ENCODE results near the gene HRG.
"Not testable (repeated sequence)": the region's sequence is repeated elsewhere in the genome, so short reads cannot be mapped to it uniquely, and the experiment has no call there.

The HRG gene

DNA sequence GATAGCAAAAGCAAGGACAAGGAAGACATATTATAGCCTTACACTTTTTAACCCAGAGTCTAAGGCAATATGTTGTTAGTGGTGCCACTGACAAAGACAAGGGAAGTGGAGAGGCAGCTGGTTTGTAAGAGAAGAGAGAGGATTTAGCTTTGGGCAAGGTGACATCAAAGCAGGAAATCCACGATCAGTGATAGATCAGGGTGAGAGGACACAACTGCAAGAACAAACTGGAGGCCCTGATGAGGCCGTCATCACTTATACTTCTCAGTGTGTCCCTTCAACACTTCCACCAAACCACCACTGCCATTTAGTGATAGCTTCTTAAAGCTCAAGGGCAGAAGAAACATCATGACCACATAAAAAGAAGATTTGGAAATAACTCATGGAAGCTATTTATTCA lies 20.7 kb downstream of the HRG start:
- H3K4me3 Mint-ChIP-seq; H3K27ac Mint-ChIP-seq; H3K4me1 Mint-ChIP-seq (ENCODE audit: low read depth); H3K36me3 Mint-ChIP-seq (ENCODE audit: low read depth): not testable (repeated sequence)
- peaks cover 57% of the 10 kb centered on the region for H3K27me3 Mint-ChIP-seq
- H3K9me3 Mint-ChIP-seq: peaks cover 16% of the 10 kb centered on the region

DNA sequence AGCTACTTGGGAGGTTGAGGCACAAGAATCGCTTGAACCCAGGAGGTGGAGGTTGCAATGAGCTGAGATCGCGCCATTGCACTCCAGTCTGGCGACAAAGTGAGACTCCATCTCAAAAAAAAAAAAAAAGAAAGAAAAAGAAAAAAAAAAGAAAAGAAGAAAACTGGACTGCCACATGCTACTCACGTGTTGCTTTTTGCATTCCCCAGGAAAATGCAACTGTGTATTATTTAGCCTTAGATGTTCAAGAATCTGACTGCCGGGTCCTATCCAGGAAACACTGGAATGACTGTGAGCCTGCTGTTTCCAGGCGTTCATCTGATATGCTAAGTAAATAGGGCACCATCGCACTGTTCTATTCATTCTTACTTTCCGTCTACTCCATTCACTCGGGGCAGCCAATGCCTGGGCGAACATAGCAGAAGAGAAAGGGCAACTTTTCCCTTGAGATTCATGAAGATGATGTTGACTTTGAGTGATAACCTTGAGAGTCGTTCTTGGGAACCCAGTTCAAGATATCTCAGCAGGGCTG lies 21.4 kb downstream of the HRG start:
- H3K36me3 Mint-ChIP-seq (ENCODE audit: low read depth): peaks cover 6% of the 10 kb centered on the region
- H3K27ac Mint-ChIP-seq: no peak overlapping the region
- H3K4me1 Mint-ChIP-seq (ENCODE audit: low read depth): no peaks in the 10 kb centered on the region
- peaks cover 59% of the 10 kb centered on the region for H3K27me3 Mint-ChIP-seq
- peaks cover 16% of the 10 kb centered on the region for H3K9me3 Mint-ChIP-seq
- no peak overlapping the region for H3K4me3 Mint-ChIP-seq

DNA sequence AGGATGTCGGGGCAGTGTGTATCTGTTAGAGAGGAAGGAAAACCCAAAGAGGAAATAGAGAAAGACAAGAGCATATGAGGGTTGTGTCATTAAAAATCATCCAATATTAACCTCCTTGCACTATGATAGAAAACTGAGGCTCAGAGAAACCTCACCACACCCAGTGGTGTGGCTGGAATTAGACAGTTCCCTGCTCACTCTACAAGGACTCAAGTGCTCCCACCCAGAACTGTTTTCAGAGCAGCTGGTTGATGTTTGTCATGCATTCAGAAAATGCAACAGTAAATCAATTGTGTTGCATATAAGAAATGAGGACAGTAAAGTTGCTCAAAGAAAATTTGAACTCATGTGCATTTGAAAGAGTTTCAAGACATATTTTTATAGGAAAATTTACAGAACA lies 24.5 kb downstream of the HRG start:
- Mint-ChIP-seq H3K27me3 (peaks cover 45% of the 10 kb centered on the region), H3K9me3 (peaks cover 11% of the 10 kb centered on the region)
- H3K36me3 Mint-ChIP-seq (ENCODE audit: low read depth); H3K27ac Mint-ChIP-seq; H3K4me3 Mint-ChIP-seq; H3K4me1 Mint-ChIP-seq (ENCODE audit: low read depth): not testable (repeated sequence)

DNA sequence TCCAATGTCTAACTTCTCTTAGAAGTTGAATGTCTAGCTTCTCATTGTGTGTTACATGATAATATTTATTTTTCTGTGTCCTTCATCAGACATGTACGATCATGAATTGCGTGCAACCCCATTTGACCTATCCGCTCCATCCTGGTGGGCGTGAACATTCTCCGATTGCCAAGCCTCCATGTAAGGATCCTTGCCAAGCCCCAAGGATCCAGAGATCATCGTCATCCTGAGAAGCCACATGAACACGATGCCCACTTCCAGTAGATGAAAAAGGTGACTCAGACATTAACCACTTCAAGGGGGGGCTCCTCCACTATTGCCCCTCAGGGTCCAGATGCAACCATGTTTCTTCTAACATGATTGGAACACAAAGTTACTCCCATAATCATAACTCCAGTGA lies 25.9 kb downstream of the HRG start:
- Mint-ChIP-seq H3K27me3 (peaks cover 31% of the 10 kb centered on the region), H3K27ac (no peak overlapping the region)

DNA sequence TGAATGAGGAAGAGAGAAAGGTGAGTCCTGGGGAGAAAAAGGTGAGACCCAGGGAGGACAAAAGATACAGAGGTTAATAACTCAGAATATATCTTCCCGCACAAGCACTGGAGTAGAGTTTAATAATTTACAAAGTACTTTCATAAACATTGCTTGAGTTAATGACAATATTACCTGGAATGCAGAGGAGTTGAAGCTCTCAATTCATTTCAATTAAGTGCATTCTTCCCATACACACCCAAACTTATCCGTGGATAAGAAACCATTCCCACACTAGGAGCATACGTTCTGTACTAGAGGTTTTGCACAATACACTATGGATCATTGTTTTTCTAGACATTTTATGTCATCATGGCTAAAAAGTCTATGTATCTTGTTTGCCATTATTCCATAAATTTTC lies 28.0 kb downstream of the HRG start:
- Mint-ChIP-seq H3K4me1 (ENCODE audit: low read depth) (no peaks in the 10 kb centered on the region), H3K9me3 (no peaks in the 10 kb centered on the region), H3K36me3 (ENCODE audit: low read depth) (no peaks in the 10 kb centered on the region), H3K4me3 (no peak overlapping the region), H3K27ac (no peak overlapping the region), H3K27me3 (peaks cover 28% of the 10 kb centered on the region)

More for the DNA sequence above, 25.9 kb downstream of the HRG start:
- H3K36me3 Mint-ChIP-seq (ENCODE audit: low read depth): no peaks in the 10 kb centered on the region
- H3K4me1 Mint-ChIP-seq (ENCODE audit: low read depth): no peaks in the 10 kb centered on the region
- no peak overlapping the region for H3K4me3 Mint-ChIP-seq
- H3K9me3 Mint-ChIP-seq: no peaks in the 10 kb centered on the region

DNA sequence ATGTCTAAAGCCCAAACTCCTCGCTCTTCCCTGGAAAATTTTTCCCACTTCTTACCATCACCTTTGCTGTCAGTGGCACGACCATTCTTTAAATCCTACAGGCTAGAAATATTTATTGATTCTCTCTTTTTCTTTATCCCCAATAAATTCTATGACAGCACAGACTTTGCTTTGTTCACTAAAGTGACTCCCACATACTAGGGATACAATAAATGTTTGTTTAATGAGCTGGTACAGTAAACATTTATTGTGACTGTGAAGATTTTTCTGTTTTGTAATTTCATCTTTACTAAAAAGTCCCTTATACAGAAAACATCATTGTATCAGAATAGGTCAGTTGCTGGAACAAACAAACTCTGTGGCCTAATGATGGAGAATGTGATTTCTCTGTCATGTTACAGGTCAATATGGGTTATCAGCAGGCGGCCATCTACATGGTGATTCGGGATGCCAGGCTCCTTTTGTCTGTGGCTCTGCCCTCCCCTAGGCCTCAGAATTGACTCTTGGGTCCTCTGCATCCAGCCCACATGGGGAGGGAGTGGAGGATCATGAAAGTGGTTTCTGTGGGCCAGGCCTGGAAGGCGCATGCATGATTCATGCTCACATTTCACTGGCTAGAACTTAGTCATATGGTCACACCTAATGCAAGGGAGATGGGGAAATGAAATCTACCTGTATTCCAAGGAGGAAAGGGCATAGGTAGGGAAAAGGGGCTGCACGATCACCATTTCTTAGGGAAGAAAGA lies 28.6 kb downstream of the HRG start:
- Mint-ChIP-seq H3K4me1 (ENCODE audit: low read depth) (no peaks in the 10 kb centered on the region), H3K27ac (no peak overlapping the region), H3K4me3 (no peak overlapping the region), H3K27me3 (peaks cover 27% of the 10 kb centered on the region), H3K36me3 (ENCODE audit: low read depth) (no peaks in the 10 kb centered on the region), H3K9me3 (no peaks in the 10 kb centered on the region)

DNA sequence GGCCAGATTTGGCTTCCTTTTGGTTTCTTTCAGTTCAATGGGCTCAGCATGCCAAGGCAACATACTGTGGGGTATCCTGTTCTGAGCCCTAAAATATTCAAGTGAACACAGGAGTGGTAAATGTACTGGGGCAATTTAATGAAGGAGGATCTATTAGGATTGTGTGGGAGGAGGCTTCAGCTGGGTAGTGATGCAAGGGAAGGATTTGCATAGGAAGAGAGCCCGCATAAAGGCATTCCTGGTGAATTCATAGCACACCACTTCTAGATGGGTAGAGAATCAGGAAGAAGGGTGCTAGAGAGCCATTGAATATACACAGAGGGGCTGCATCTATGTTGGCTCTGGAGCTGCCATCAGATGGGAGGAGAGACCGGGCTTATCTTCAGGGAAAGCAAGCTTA lies 30.7 kb downstream of the HRG start:
- Mint-ChIP-seq H3K27ac (no peak overlapping the region), H3K9me3 (no peaks in the 10 kb centered on the region), H3K27me3 (peaks cover 23% of the 10 kb centered on the region), H3K4me1 (ENCODE audit: low read depth) (no peaks in the 10 kb centered on the region), H3K4me3 (no peak overlapping the region), H3K36me3 (ENCODE audit: low read depth) (no peaks in the 10 kb centered on the region)

DNA sequence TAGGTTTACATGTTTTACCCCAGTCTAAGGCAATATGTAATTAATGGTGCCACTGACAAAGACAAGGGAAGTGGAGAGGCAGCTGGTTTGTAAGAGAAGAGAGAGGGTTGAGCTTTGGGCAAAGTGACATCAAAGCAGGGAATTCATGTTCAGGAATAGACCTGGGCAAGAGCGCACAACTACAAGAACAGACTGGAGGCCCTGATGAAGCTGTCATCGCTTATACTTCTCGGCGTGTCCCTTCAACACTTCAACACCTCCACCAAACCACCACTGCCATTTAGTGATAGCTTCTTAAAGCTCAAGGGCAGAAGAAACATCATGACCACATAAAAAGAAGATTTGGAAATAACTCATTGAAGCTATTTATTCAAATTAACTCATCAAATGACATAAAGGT lies 31.7 kb downstream of the HRG start:
- peaks cover 20% of the 10 kb centered on the region for H3K27me3 Mint-ChIP-seq
- no peak overlapping the region for H3K4me3 Mint-ChIP-seq
- no peaks in the 10 kb centered on the region for H3K4me1 Mint-ChIP-seq (ENCODE audit: low read depth)
- no peak overlapping the region for H3K27ac Mint-ChIP-seq
- no peaks in the 10 kb centered on the region for H3K36me3 Mint-ChIP-seq (ENCODE audit: low read depth)
- no peaks in the 10 kb centered on the region for H3K9me3 Mint-ChIP-seq

DNA sequence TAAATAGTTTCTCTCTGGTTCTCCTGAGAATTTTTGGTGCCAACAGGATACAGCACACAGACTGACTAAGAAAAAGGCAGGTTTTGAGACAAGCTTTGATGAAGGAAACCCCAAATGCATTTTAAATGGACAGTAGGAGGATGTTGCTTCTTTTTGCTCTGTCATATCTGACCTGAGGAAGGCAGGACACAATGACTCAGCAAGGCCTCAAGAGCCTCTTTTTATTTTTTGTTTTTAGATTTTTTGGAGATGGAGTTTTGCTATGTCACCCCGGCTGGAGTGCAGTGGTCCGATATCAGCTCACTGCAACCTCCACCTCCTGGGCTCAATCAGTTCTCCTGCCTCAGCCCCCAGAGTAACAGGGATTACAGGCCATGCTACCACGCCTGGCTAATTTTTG lies 34.5 kb downstream of the HRG start:
- no peaks in the 10 kb centered on the region for H3K9me3 Mint-ChIP-seq
- H3K4me1 Mint-ChIP-seq (ENCODE audit: low read depth): no peaks in the 10 kb centered on the region
- H3K36me3 Mint-ChIP-seq (ENCODE audit: low read depth): no peaks in the 10 kb centered on the region
- no peak overlapping the region for H3K27ac Mint-ChIP-seq
- H3K27me3 Mint-ChIP-seq: peaks cover 35% of the 10 kb centered on the region
- H3K4me3 Mint-ChIP-seq: no peak overlapping the region

DNA sequence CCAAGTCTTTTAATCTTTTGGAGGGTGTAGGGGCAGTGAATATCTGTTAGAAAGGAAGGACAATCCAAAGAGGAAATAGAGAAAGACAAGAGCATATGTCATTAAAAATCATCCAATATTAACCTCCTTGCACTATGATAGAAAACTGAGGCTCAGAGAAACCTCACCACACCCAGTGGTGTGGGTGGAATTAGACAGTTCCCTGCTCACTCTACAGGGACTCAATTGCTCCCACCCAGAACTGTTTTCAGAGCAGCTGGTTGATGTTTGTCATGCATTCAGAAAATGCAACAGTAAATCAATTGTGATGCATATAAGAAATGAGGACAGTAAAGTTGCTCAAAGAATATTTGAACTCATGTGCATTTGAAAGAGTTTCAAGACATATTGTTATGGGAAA lies 36.6 kb downstream of the HRG start:
- H3K9me3 Mint-ChIP-seq; H3K27ac Mint-ChIP-seq; H3K36me3 Mint-ChIP-seq (ENCODE audit: low read depth); H3K4me3 Mint-ChIP-seq: not testable (repeated sequence)
- Mint-ChIP-seq H3K27me3 (peaks cover 47% of the 10 kb centered on the region), H3K4me1 (ENCODE audit: low read depth) (peaks cover 10% of the 10 kb centered on the region)

DNA sequence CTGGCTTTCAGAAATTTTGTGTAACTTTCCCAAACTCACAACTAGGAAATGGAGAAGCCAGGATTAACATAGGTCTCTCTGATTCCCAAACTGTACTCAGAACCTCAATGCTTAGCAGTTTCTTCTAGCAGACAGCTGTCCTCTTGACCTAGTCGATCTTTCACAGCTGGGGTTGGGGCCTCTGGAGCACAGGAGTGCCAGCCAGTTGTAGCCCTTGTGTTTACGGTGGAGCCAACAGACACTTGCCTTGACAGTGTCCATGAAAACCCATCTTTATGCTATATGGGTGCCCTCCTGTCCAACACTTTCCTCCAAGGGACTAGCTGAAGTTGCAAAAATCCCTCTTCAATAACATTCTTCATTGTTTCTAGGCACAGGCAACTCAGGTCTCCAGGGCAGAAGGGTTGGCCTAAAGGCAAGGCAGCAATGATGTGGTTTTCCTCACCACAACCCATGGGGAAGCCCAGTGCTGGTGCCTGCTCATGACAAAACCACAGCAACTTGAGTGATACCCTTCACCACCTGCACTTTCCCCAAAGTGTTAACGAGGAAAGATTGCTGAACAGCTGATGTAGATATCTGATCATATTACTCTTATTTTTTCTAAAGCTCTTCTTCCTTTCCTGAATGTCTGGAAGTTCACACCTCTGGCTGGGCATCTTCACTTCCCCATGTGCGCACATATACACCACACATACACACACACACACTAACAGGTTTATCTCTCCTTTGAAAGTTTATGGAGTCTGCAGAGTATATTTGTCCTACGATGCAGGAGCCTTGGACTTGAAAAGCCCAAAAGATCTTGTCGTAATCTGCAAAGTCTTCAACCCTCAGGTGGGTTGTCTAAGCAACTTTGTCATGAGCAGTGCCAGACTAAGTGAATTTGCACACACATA lies 40.3 kb downstream of the HRG start:
- Mint-ChIP-seq H3K9me3 (no peaks in the 10 kb centered on the region), H3K4me3 (no peak overlapping the region), H3K36me3 (ENCODE audit: low read depth) (no peaks in the 10 kb centered on the region), H3K27ac (no peak overlapping the region), H3K4me1 (ENCODE audit: low read depth) (peaks cover 10% of the 10 kb centered on the region), H3K27me3 (peaks cover 53% of the 10 kb centered on the region)

DNA sequence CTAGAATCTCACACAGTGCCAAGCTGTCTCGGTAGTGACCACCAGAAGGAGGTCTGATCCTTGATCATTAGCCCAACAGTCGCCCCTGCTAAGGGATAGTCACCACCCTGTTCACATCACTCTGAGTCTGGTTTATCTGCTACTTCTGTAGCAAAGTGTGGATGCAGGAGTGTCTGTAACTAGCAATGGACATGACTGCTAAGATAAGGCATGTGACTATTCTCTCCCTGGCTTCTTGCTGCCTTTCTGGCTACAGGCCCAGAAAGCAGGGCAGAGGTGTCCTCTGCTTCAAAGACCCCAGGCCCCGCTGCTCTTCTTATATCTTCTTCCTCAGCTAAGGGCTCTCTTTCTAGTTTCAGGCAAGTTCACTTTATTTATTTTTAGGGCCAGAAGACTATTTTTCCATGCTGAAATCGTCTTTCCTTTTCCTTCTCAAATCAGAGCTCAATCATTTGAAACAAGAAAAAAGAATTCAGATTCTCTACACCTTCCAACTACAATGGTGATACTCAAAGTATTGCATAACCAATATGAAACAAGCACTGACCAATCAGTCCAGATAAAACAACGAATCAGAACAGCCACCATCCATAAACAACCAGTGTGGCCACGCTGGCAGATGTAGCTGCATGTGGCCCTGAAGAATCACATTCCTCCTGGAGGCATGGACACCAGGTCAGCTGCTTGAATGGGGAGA lies 43.3 kb downstream of the HRG start:
- Mint-ChIP-seq H3K27ac (no peak overlapping the region), H3K36me3 (ENCODE audit: low read depth) (no peaks in the 10 kb centered on the region), H3K4me3 (no peak overlapping the region), H3K4me1 (ENCODE audit: low read depth) (peaks cover 10% of the 10 kb centered on the region), H3K9me3 (no peaks in the 10 kb centered on the region), H3K27me3 (peaks cover 42% of the 10 kb centered on the region)

DNA sequence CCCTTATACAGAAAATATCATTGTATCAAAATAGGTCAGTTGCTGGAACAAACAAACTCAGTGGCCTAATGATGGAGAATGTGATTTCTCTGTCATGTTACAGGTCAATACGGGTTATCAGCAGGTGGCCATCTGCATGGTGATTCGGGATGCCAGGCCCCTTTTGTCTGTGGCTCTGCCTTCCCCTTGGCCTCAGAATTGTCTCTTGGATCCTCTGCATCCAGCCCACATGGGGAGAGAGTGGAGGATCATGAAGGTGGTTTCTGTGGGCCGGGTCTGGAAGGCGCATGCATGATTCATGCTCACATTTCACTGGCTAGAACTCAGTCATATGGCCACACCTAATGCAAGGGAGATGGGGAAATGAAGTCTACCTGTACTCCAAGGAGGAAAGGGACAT lies 44.9 kb downstream of the HRG start:
- peaks cover 10% of the 10 kb centered on the region for H3K4me1 Mint-ChIP-seq (ENCODE audit: low read depth)
- peaks cover 28% of the 10 kb centered on the region for H3K27me3 Mint-ChIP-seq
- not testable (repeated sequence) for H3K36me3 Mint-ChIP-seq (ENCODE audit: low read depth); H3K9me3 Mint-ChIP-seq; H3K4me3 Mint-ChIP-seq; H3K27ac Mint-ChIP-seq

DNA sequence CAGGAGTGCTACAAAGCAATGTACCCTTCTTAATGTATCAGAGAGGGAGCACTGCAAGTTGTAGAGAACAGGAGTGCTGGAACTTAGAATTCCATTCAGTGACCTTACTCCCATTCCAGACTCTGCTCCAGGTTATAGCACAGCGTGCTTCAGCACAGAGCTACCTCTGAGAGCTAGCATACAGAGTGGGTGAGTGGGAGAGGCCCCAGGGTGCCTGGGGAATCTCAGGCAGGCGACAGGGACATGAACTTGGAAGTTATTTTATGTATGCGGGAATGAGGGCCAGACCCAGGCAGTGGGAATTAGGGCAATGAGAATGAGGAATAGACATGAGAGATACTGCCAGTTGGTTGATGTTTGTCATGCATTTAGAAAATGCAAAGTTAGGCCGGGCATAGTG lies 47.7 kb downstream of the HRG start:
- H3K9me3 Mint-ChIP-seq: no peaks in the 10 kb centered on the region
- no peaks in the 10 kb centered on the region for H3K4me1 Mint-ChIP-seq (ENCODE audit: low read depth)
- no peak overlapping the region for H3K27ac Mint-ChIP-seq
- H3K27me3 Mint-ChIP-seq: peaks cover 10% of the 10 kb centered on the region
- no peaks in the 10 kb centered on the region for H3K36me3 Mint-ChIP-seq (ENCODE audit: low read depth)
- H3K4me3 Mint-ChIP-seq: no peak overlapping the region

DNA sequence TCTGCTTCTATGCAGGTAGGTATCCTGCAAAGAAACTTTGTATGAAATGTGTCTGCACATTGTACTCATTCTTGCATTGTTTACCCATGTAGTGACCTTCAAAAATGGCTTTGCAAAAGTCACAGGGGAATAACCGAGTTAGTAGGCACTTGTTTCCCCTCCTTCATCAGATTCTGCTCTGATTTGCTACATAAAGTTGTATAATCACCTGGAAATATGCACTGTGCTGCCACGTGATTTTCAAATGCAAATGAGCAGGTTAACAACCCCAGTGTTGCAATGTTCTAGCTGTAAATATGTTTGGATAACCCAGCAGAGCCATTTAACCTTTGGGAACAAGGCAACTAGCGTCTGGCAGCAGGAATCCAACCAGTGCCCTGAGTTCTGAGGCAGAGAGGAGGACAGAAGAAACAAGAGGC lies 51.2 kb downstream of the HRG start, which contains the start of gene KNG1:
Gene KNG1 (plus strand): TSS at position 321 of the 419 bp plus-strand sequence. CDS start 184 bp downstream, outside the sequence.
- H3K27ac Mint-ChIP-seq: no peak within 1 kb of the TSS
- H3K9me3 Mint-ChIP-seq: no peaks in the 10 kb centered on the region
- no peaks in the 10 kb centered on the region for H3K4me1 Mint-ChIP-seq (ENCODE audit: low read depth)
- H3K27me3 Mint-ChIP-seq: no peaks in the 10 kb centered on the region
- H3K36me3 Mint-ChIP-seq (ENCODE audit: low read depth): no peaks in the 10 kb centered on the region
- no peak within 1 kb of the TSS for H3K4me3 Mint-ChIP-seq
